NAMALWA (cell line): ENCODE results near the gene EPHA3.

Source experiments
- DNase-seq: peaks from one replicate; pipeline ENCODE4 v3.0.0-alpha.2; 2015; ENCODE audit warnings: low spot score

The EPHA3 gene

GRCh38 chr3:89145995-89146394 is 38.6 kb downstream of the EPHA3 start:
- no peak for DNase-seq

GRCh38 chr3:89154416-89154815 is 47.0 kb downstream of the EPHA3 start:
- no peak for DNase-seq

GRCh38 chr3:89155811-89156210 is 48.4 kb downstream of the EPHA3 start:
- no peak for DNase-seq

- no peak for DNase-seq
Observed at GRCh38 chr3:89157575-89157974, 50.2 kb downstream of the EPHA3 start.

GRCh38 chr3:89159605-89160004 is 52.2 kb downstream of the EPHA3 start:
- no peak for DNase-seq

- no peak for DNase-seq
Observed at GRCh38 chr3:89164774-89165173, 57.4 kb downstream of the EPHA3 start.

GRCh38 chr3:89165636-89166263 is 58.3 kb downstream of the EPHA3 start:
- DNase-seq = no peak

- DNase-seq = no peak
Observed at GRCh38 chr3:89171687-89172545, 64.5 kb downstream of the EPHA3 start.

- DNase-seq = no peak
Observed at GRCh38 chr3:89173546-89173945, 66.1 kb downstream of the EPHA3 start.

GRCh38 chr3:89179355-89180001 is 72.1 kb downstream of the EPHA3 start:
- peak; percentile 5 for DNase-seq

GRCh38 chr3:89180334-89180733 is 72.9 kb downstream of the EPHA3 start:
- DNase-seq = no peak

- no peak for DNase-seq
Observed at GRCh38 chr3:89182056-89182455, 74.6 kb downstream of the EPHA3 start.

- no peak for DNase-seq
Observed at GRCh38 chr3:89184151-89184995, 77.0 kb downstream of the EPHA3 start.

- no peak for DNase-seq
Observed at GRCh38 chr3:89186456-89186855, 79.0 kb downstream of the EPHA3 start.

- no peak for DNase-seq
Observed at GRCh38 chr3:89198591-89198990, 91.2 kb downstream of the EPHA3 start.

GRCh38 chr3:89212619-89213018 is 105.2 kb downstream of the EPHA3 start:
- DNase-seq = no peak

GRCh38 chr3:89216016-89216739 is 108.8 kb downstream of the EPHA3 start:
- DNase-seq = no peak

- DNase-seq = no peak
Observed at GRCh38 chr3:89217148-89217685, 109.8 kb downstream of the EPHA3 start.

- DNase-seq = no peak
Observed at GRCh38 chr3:89221924-89222323, 114.5 kb downstream of the EPHA3 start.

- no peak for DNase-seq
Observed at GRCh38 chr3:89223188-89223587, 115.8 kb downstream of the EPHA3 start.

- DNase-seq = no peak
Observed at GRCh38 chr3:89227218-89227617, 119.8 kb downstream of the EPHA3 start.
